MM.1S (cell line): ENCODE measurements around the gene SIRT7.

Source experiments
- CTCF ChIP-seq: fragments of 300-600 bp; sonication (generic); IDR thresholded peaks from 2 replicates; pipeline ENCODE4 v1.5.1; 2016; ENCODE audit warnings: antibody characterized with exemption, low read length, mixed read lengths
- EZH2 ChIP-seq: fragments of 300-600 bp; sonication (generic); optimal IDR thresholded peaks from 2 replicates; pipeline ENCODE3; 2017; ENCODE audit warnings: low read depth, mild to moderate bottlenecking, antibody characterized with exemption, low read length, mixed read lengths

- TF ChIP-seq EZH2 (no peak), CTCF (0 out of 2 replicates have a peak, but pooled peaks have one; percentile 7)
These were observed 10.5 kb downstream of the SIRT7 start for GRCh38 chr17:81907219-81908145.
